ENCODE results near the gene VILL. TPM values are rescaled to one million over a fixed set of nuclear protein-coding genes. Genes with fewer than 3 reads are reported as not detected.
A peak's percentile ranks its signal among the peaks of the same experiment; 100 is the strongest.

VILL gene
- total RNA-seq, 1 donor from 2014 or later, result 2.3 TPM

- Mint-ChIP-seq H3K4me1 (ENCODE audit: unreplicated experiment) (peaks cover 30% of the 10 kb centered on the region), H3K27me3 (ENCODE audit: unreplicated experiment) (no peaks in the 10 kb centered on the region), H3K36me3 (ENCODE audit: unreplicated experiment) (no peaks in the 10 kb centered on the region), H3K27ac (ENCODE audit: unreplicated experiment) (peak overlapping the region; percentile 77), H3K4me3 (ENCODE audit: unreplicated experiment) (no peak overlapping the region), H3K9me3 (ENCODE audit: unreplicated experiment) (no peaks in the 10 kb centered on the region)
- no peak for DNase-seq (ENCODE audit: extremely low spot score, unreplicated experiment)
- TF ChIP-seq, protein P1, sequence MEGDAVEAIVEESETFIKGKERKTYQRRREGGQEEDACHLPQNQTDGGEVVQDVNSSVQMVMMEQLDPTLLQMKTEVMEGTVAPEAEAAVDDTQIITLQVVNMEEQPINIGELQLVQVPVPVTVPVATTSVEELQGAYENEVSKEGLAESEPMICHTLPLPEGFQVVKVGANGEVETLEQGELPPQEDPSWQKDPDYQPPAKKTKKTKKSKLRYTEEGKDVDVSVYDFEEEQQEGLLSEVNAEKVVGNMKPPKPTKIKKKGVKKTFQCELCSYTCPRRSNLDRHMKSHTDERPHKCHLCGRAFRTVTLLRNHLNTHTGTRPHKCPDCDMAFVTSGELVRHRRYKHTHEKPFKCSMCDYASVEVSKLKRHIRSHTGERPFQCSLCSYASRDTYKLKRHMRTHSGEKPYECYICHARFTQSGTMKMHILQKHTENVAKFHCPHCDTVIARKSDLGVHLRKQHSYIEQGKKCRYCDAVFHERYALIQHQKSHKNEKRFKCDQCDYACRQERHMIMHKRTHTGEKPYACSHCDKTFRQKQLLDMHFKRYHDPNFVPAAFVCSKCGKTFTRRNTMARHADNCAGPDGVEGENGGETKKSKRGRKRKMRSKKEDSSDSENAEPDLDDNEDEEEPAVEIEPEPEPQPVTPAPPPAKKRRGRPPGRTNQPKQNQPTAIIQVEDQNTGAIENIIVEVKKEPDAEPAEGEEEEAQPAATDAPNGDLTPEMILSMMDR (IDR thresholded peaks at IDR 0.05), result no peak
Measured at GRCh38 chr3:38027466-38028465, 37.2 kb downstream of the VILL start.

DNA sequence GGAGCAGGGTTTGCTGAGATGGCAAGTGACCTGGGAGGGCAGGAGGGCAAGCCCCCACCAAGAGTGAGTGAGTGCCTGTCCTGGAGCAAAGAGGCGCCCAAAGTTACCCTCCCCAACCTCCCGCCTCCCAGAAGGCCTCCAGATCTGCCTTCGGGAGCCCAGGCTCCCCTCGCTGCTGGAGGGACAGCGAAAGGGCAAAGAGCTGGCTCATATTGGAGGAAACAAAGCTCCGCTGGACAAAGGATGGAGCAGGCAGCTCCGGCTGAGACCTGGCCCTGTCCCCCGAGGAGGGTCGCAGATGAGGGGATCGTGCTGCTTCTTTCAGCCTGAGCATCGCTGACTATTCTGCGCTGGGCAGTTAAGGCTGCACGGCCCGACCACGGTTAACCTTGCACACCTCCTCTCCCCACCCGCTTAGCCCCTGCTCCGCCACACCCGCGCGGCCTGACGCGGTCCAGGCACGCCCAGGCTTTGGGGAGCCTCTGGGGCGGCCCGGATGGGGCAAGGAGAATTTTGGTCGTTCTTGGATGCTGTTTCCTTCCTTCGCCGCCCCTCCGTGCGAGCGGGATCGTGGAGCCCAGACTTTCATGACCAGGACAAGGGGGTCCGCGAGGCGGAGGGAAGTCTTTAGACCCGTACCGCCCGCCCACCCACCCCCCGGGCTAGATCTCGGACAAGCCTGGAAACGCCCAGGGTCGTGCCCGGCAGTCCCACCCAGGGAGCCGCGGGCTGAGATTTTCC, 38.2 kb downstream of the VILL start:
- TF ChIP-seq, protein P1 (IDR thresholded peaks at IDR 0.05), result no peak
- no peaks in the 10 kb centered on the region for H3K9me3 Mint-ChIP-seq (ENCODE audit: unreplicated experiment)

DNA sequence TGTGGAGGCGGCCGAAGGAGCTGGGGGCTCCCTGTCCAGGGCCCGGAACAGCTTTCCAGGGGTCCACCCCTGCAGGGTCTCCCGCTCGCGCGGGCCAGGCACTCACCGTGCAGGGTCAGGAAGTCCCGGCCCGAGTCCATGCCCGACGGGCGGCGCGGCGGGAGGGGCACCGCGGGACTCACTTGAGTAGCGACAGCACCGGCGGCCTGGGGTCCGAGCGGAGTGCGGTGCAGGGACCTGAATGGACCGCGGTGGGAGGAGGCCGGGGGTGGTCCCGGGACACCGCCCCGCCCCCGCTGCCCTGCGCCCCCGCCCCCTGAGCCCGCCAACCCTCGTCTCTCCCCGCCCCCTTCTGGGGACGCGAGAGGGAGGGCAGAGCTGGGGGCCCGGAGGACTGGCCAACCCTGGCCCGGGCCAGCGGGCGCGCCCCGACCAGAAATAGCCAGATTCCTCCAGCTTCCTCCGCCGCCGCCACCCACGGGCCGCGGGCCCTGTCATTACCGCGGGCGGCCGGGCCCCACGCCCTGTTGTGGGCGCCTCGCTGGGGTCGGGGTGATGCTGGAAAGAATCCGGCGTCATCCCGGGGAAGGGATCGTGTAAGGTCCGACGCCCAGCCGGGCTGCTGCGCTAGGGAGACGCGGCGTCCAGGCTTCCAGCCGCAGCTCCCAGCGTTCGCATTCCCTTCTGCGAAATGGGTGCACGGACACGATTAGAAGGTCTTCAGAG, 39.0 kb downstream of the VILL start, which contains the start of gene PLCD1:
Gene PLCD1 (minus strand): TSS at position 243 of the 726 bp plus-strand sequence. CDS start 103 bp downstream, at position 140.
- TF ChIP-seq, protein P1 (IDR thresholded peaks at IDR 0.05), result no peak
- Mint-ChIP-seq H3K27me3 (ENCODE audit: unreplicated experiment) (no peaks in the 10 kb centered on the region), H3K4me3 (ENCODE audit: unreplicated experiment) (peak within 1 kb of the TSS; percentile 66), H3K27ac (ENCODE audit: unreplicated experiment) (peak within 1 kb of the TSS; percentile 86), H3K9me3 (ENCODE audit: unreplicated experiment) (no peaks in the 10 kb centered on the region), H3K36me3 (ENCODE audit: unreplicated experiment) (no peaks in the 10 kb centered on the region), H3K4me1 (ENCODE audit: unreplicated experiment) (peaks cover 24% of the 10 kb centered on the region)
- DNase-seq (ENCODE audit: extremely low spot score, unreplicated experiment), result no peak

More for the DNA sequence above, 38.2 kb downstream of the VILL start:
- H3K4me1 Mint-ChIP-seq (ENCODE audit: unreplicated experiment), result peaks cover 26% of the 10 kb centered on the region
- no peaks in the 10 kb centered on the region for H3K36me3 Mint-ChIP-seq (ENCODE audit: unreplicated experiment)
- no peak for DNase-seq (ENCODE audit: extremely low spot score, unreplicated experiment)
- H3K4me3 Mint-ChIP-seq (ENCODE audit: unreplicated experiment), result peak overlapping the region; percentile 63
- peak overlapping the region; percentile 77 for H3K27ac Mint-ChIP-seq (ENCODE audit: unreplicated experiment)
- H3K27me3 Mint-ChIP-seq (ENCODE audit: unreplicated experiment), result no peaks in the 10 kb centered on the region

DNA sequence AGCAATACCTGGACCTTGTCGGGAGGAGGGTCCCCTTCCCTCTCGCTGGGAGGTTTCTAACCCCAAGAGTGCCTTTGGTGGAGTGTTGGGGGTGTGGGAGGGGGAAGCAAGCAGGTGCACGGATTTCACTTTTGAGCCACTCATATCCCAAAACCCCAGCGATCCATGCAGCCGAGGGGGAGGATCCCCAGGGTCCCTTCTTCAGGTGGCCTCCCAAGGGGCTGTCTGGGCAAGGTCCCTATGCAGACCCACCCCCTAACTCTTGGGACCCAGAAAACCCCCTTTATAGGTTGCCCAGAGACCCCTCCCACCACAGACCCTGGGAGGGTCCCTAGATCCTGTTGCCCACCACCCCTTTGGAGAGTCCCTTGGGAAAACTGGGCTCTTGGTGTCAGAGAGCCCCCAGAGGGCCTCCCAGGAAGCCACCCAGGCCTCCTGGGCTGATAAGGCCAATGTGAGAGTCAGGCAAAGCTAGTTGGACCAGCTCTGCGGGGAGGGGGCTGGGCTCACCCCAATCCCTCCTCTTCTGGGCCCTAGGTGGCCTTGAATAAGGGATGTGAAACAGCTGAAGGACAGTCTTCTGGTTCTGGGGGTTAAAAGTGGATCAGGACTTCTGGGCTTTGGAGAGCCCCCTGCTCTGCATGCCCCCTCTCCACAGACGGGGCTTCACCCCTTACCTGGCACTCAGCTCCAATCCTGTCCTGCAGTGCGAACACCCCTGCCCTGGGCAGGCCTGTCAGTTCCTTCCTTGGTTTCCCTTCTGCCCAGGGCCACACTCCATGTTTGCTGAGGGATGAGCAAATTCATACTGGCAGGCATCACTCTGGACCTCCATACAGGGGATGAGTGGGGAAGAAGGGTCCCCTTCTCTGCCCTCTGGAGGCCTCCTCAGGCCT, 39.8 kb downstream of the VILL start:
- H3K4me1 Mint-ChIP-seq (ENCODE audit: unreplicated experiment), result peaks cover 22% of the 10 kb centered on the region
- H3K36me3 Mint-ChIP-seq (ENCODE audit: unreplicated experiment), result no peaks in the 10 kb centered on the region
- DNase-seq (ENCODE audit: extremely low spot score, unreplicated experiment), result no peak
- H3K27ac Mint-ChIP-seq (ENCODE audit: unreplicated experiment), result peak overlapping the region; percentile 86
- H3K4me3 Mint-ChIP-seq (ENCODE audit: unreplicated experiment), result peak overlapping the region; percentile 66
- no peaks in the 10 kb centered on the region for H3K9me3 Mint-ChIP-seq (ENCODE audit: unreplicated experiment)
- TF ChIP-seq, protein P1 (IDR thresholded peaks at IDR 0.05), result no peak
- H3K27me3 Mint-ChIP-seq (ENCODE audit: unreplicated experiment), result no peaks in the 10 kb centered on the region

All from osteocyte (in vitro differentiated cells).